Eye (tissue), 1 donor: ENCODE results near the gene P2RX1.
"Not testable (repeated sequence)": the region's sequence is repeated elsewhere in the genome, so short reads cannot be mapped to it uniquely, and the experiment has no call there.

Experiments
- DNase-seq: peaks from one replicate; pipeline ENCODE4 v3.0.0-alpha.2; 2015

Gene P2RX1

DNA sequence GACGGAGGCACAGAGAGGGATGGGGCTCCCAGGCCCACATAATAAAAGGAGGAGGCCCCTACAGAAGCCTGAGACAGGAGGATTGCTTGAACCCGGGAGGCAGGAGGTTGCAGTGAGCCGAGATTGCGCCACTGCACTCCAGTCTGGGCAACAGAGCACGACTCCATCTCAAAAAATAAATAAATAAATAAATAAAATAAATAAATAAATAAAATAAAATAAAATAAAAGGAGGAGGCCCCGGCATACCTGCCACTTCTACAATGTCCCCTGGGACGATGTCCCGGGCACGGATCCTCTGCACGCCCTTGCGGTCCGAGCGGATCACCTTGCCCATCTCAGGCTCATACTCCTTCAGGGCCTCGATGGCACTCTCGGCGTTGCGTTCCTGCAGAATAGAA lies 34.7 kb upstream of the P2RX1 start:
- DNase-seq, result no peak

DNA sequence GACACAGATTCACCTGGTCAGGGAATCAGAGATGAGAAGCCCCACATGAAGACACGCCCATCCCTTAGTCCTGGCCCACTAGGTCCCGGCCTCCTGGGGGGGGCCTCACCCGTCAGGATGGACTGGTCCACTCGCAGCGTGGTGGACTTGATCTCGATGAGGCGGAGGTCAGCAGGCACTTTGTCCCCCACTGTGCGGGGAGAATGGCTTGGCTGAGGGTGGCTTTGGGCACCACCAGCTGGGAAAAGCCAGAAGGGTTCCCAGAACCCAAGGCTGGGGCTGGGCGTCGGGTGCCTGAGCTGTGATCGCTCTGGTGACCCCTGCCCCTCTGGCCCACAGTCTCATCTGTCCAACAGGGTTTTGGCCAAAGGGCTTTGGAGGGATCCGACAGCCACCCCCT lies 34.3 kb upstream of the P2RX1 start:
- no peak for DNase-seq

DNA sequence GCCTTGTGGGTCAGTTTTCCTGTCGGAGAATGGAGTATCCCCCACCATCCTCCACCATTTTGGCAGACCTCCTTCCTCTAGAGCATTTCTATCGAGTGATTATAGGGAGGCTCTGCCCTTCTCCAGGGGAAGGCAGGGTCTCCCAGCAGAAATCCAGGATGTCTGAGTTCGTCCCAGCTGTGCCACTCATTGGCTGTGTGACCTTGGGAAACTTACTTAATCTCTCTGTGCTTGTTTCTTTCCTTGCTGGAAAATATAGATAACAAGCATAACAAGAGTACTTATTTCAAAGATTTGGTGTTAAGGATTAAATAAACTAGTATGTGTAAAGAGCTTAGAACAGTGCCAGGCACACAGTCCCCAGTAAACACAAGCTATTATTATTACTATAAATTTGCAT lies 33.2 kb upstream of the P2RX1 start:
- no peak for DNase-seq

GRCh38 chr17:3948551-3948950 lies 32.3 kb upstream of the P2RX1 start:
- DNase-seq, result not testable (repeated sequence)

DNA sequence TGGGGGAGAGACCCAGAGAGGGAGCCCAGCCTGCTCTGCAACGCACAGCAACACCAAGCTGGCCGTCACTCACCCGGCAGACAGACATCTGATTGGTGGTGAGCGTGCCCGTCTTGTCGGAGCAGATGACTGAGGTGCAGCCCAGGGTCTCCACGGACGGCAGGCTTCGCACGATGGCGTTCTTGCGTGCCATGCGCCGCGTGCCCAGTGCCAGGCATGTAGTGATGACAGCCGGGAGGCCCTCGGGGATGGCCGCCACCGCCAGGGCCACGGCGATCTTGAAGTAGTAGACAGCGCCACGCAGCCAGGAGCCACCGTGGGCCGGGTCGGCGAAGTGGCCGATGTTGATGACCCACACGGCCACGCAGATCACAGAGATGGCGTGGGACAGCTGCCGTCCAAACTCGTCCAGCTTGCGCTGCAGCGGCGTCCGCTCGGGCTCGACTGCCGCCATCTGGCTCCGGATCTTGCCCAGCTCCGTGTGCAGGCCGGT lies 31.1 kb upstream of the P2RX1 start:
- no peak for DNase-seq

- no peak for DNase-seq
These were observed 30.5 kb upstream of the P2RX1 start for GRCh38 chr17:3946711-3947235.

GRCh38 chr17:3944485-3945388 lies 28.5 kb upstream of the P2RX1 start:
- DNase-seq, result peak; percentile 88

DNA sequence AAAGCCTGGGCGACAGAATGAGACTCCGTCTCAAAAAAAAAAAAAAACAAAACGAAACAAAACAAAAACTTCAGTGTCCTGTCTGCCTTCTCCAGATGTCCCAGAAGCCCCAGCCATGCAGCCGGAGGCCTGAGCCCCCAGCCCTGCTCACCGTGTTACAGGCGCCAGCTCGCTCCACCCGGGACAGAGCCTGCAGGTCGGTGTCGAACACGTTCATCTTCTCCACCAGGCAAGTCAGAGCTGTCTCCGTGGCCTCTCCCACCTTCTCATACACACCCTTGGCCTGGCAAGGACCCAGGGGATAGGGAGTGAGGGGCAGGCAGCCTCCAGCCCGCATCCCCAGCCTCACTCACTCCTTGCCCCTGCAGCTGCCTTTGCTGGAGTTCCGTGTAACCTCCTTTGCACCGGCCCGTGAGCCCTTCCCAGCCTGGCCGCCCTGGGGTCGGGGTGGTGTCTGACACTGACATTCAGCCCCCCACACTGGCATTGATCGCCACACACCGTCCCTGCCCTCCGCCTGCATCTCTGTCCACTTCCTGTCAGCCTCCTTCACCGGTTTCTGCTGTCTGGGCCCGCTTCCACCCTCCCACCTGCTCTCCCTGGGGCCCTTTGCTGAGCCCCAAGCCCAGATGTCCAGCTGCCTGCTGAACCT lies 27.1 kb upstream of the P2RX1 start:
- no peak for DNase-seq

GRCh38 chr17:3940965-3941698 lies 24.9 kb upstream of the P2RX1 start:
- no peak for DNase-seq

DNA sequence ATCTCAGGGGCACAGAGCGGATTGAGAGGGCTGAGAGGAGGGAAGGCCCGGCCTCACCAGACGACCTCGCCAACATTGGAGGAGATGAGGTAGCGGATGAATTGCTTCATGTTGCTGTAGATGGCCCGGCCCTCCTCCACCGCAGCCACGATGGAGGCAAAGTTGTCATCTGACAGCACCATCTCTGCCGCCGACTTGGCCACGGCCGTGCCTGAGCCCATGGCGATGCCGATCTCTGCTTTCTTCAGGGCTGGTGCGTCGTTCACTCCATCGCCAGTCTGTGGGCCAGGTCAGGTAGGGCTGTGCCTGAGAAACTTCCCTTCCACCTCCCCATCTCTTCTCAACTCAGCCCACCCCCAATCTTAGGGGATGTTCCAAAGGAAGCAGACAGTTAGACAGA lies 21.1 kb upstream of the P2RX1 start:
- no peak for DNase-seq

DNA sequence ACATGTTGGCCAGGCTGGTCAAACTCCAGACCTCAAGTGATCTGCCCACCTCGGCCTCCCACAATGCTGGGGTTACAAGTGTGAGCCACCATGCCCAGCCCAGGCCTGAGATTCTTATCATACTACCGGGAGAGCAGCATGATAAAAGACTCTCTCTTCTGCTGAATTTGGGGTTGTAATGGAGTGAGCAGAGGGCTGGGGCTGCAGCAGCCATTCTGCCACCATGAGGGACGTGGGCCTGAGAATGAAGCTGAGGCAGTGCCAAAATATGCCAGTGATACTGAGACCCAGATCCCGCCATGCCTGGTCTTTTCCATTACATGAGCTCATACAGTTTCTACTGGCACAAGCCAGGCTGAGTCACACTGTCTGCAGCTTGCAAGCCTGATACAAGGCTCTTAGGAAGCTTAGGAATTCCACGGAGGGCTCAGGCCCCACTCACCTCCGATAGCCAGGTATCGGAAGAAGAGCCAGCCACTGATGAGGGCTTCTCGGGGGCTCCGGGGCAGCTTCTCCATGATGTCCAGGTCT lies 19.6 kb upstream of the P2RX1 start:
- DNase-seq, result no peak

DNA sequence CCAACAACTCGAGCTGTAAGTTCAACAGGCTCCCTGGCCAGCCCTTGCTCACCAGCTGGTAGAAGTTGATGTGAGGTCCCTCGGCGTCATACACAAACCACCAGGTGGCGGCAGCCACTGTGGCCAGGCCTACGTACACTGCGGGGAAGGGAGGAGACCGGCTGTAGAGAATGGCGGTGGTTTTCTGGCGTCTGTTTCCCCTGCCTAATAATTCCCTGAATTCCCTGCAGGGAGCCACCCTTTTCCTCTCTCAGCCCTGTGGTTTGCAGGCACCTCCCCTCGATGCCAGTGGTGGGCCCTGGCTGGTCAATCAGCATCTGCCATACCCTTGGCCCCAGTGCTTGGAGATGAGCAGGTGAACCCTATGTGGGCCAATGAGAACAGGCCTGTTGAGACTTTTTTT lies 18.9 kb upstream of the P2RX1 start:
- peak; percentile 84 for DNase-seq

GRCh38 chr17:3929764-3930163 lies 13.5 kb upstream of the P2RX1 start:
- DNase-seq, result no peak

DNA sequence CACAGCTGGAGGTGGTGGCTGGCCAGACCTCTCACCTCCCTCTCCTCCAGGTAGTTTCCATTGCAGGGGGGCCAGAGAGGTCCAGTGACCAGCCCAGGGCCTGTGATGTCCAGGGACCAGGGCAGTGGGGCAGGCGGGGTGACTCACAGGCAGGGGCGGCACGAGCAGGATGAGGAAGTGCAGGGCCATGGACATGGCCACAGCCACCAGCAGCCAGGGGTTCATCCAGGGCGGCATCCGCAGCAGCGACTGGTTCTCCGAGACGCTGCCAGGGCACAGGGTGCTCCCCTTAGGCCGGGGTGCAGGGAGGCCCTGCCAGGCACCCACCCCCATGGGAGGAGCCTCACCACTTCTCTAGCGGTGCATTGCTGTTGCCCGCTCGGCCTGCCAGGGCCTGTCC lies 12.9 kb upstream of the P2RX1 start:
- no peak for DNase-seq

GRCh38 chr17:3928406-3928805 lies 12.1 kb upstream of the P2RX1 start:
- DNase-seq, result no peak

DNA sequence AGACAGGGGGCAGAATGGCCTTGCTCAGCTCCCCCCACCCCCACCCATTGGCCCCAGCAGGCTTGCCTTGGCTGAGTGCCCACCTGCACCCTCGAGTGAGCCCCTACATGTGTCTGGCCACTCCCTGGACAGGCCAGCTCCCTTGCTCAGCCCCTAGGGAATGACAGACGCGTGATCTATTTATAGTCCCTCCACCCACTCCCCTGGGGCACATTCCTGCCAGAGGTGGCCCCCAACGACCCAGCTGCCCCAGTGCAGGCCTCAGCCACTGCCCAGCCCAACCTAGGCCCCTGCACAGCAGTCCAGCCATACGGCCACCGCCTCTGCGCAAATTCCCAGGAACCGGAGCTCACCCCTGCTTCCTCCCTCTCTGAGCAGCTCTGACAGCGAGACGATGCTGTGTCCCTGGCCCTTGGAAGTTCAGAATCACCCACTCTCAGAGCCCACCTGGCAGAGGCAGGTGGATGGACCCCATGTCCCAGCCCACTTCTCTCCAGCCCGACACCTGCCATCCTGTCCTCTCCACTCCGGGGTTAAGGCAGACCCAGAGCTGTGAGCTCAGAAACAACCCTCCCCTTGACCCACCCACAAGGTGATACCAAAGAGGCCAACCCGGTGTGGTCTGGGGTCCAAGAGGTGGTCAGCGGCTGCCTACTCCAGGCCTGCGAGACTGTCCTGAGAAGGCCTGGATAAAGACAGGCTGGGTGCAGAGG lies 11.5 kb upstream of the P2RX1 start:
- DNase-seq, result no peak

GRCh38 chr17:3926860-3927627 lies 10.8 kb upstream of the P2RX1 start:
- DNase-seq, result no peak

GRCh38 chr17:3925684-3926485 lies 9.6 kb upstream of the P2RX1 start:
- no peak for DNase-seq

DNA sequence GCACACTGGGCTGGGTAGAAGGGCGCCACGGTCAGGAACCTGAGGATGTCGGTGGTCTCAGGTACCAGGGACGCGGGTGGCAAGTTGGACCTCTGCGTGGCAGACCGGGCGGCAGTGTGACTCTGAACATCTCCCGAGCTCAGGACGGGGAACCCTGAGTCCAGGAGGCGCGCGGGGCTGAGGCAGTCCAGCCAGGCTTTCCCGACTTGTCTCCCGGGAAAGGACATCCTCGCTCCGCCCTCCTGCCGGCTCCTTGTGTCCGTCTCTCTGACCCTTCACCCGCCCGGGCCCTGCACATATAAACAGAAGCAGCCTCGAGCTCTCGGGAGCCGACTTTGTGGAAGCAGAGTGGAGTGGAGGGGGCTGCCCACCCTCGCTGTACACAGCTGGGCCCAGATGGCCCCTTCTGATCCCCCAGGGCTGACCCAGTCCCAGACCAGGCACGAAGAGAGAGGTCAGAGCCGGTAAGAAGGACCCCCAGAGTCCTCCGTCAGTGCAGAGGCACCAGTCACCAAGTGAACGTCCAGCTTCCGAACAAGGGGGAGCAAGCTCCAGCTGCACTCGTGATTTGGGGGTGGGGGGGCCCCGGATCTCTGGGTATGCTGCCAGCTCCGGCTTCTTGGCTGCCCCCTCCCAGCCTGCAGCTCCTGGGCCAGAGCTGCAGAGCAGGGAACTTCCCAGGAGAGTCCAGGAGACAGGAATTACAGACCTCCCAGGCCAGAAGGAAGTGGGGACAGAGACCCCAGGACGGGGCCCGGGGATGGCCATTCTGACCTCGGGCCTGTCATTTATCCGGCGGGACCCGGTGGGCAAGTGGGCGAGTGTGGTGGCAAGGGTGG lies 8.5 kb upstream of the P2RX1 start:
- peak; percentile 61 for DNase-seq
